SK-N-MC (cell line): Measurements from ENCODE around the gene MRPL48.

Source experiments
- EZH2 ChIP-seq: fragments of 200-600 bp; sonication (generic); IDR thresholded peaks from one replicate; pipeline ENCODE4 v1.6.1; 2017; ENCODE audit warnings: antibody characterized with exemption
- FOXP2 ChIP-seq: optimal IDR thresholded peaks from 2 replicates; pipeline ENCODE3; 2011; ENCODE audit warnings: mild to moderate bottlenecking, moderate library complexity; ENCODE audit not compliant: insufficient read depth; ENCODE audit errors: extremely low read length, control extremely low read depth
- POLR2AphosphoS5 ChIP-seq: IDR thresholded peaks from 2 replicates; pipeline ENCODE4 v1.6.1; 2012; ENCODE audit warnings: mild to moderate bottlenecking, low read depth, low read length, borderline replicate concordance

DNA sequence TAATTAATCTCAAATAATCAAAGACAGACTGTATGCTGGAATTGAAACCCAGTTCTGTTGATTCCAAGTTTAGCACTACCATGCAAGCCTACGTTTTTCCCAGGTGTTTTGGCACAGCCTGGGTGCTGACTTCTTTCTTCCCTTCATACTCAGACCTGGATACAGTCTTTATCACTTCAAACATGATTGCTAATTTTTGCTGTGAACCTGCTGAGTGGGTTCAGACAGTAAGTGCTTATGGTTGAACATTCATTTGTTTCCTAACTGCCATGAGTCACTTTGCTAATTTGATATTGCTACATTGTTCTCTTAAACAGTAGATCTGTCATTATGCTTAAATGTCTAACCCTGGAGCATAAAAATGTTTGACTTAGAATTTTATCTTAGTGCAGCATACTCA, 101.3 kb downstream of the MRPL48 start:
- TF ChIP-seq POLR2AphosphoS5 (no peak), EZH2 (no peak), FOXP2 (no peak)
